Measurements from ENCODE around the gene ARHGEF35.
"Not testable (repeated sequence)": the region's sequence is repeated elsewhere in the genome, so short reads cannot be mapped to it uniquely, and the experiment has no call there.

Gene ARHGEF35

DNA sequence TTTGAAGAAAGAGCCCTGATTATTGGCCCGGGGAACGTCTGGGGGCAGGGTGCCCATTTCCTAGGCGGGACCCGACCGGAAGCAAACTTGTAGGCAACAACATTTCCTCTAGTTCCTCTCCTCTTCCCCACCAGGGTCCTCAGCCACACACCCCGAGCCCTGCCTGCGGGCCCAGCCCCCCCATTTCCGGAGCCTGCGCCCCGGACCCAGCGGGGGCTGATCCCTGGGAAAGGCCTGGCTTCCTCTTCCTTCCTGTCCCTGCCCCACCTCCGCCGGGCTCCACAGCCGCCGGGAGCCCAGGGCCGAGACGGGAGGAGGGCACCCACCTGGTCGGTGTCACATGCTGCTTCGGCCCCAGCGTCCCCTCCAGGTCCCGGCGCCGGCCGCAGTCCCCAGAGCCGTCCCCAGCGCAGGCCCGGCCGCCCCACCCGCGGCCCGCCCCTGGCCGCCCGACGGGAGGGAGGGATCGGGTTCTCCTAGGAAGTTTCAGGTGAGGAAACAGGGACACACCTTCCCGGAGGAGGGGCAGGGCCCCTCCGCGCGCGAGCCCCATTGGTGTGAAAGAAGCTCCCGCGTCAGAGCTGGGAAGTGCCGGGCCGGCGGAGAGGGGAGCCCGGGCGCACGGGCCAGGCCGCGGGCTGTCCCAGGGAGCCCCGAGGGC is at the start of gene ARHGEF35:
TSS of gene ARHGEF35 (minus strand) at position 622 of the 661 bp plus-strand sequence. CDS start 7,450 bp downstream, outside the sequence.
- not testable (repeated sequence) for DNase-seq

DNA sequence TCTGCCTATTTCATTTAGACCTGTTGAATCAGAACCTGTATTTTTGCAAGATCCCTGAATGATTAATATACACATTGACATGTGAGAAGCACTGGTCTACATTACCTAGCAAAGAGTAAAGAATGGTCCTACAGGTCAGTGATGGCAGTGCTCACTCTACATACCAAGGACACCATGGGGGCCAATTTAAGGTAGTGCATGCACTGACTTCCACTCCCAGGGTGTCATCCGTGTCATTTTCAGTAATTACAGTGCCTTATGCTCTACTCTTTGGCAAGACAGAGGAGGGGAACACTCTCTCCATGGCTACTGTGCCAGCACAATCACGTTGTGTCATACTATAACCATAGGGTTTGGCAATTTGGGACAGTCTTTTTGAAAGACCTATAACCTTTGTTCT is 49.7 kb upstream of the ARHGEF35 start:
- DNase-seq = not testable (repeated sequence)

- DNase-seq = not testable (repeated sequence)
Measured at GRCh38 chr7:144239365-144239764, 43.7 kb upstream of the ARHGEF35 start, which contains the start of gene OR2A42. TSS of gene OR2A42 (minus strand) at chr7:144239605. CDS start at chr7:144232843, 6,762 bp downstream.

DNA sequence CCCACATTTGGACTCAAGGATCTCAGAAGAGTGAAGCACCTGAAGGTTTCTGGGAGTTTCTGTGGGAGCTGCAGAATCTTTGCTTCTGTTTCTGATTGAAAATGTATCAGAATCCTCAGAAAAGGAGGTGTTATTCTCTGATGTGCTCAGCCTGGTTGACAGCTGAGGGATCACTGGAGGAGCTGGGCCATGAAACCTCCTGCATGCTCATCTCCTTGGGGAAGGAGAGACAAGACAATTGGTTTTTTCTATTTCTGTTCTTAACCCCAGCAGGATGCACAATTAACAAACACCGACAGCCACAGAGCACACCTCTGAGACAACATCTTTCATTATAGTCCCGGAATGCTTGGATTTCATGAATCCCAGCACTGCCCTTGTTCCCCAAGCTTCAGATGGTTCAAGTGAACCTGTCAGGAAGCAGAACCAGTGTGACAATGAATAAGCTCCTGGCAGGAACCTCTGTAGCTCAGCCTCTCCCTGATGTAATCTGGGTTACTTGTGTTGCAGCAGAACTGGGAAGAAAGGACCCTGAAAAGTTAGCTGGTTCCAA is 43.0 kb upstream of the ARHGEF35 start:
- DNase-seq = not testable (repeated sequence)

DNA sequence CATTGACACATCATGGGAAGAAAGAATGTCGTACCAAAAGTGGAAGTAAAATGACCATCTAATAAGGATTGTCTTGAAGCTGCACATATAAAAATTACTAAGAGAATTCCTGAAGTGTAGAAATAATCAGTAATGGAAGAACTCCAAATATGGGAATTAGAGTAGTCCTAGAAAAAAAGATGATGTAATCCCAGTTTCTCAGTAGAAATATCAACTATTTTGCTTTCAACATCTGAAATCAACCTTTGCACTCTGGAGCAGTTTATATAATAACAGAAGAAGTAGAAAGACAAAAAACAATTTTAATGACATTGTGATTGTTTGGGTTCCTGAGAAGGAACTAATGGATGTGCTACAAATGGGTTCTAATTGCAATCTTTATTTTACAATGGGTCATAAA is 37.4 kb upstream of the ARHGEF35 start:
- not testable (repeated sequence) for DNase-seq

GRCh38 chr7:144231027-144231426 is 35.4 kb upstream of the ARHGEF35 start:
- not testable (repeated sequence) for DNase-seq

- not testable (repeated sequence) for DNase-seq
Measured at GRCh38 chr7:144228810-144229209, 33.2 kb upstream of the ARHGEF35 start.

DNA sequence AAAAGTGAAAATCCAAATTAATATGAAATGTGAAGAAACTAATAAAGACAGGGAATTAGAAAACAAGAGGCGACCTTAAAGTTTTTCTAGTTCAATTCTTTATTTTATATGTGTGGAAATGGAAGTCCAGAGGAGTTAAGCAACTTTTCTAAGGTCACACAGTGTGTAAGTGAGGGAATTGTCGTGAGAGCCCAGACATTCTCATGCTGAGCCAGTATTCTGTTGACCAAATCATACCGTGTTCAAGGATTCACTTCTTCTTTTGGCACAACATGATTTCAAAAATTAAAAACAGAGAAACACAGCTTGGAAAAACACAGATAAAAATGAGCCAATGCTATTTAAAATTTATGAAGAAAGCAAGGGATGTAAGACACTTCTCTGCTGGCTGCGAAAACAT is 31.2 kb upstream of the ARHGEF35 start:
- DNase-seq = not testable (repeated sequence)

GRCh38 chr7:144223675-144224074 is 28.0 kb upstream of the ARHGEF35 start:
- DNase-seq = not testable (repeated sequence)

GRCh38 chr7:144220531-144220930 is 24.9 kb upstream of the ARHGEF35 start:
- DNase-seq = not testable (repeated sequence)

- DNase-seq = not testable (repeated sequence)
Measured at GRCh38 chr7:144219149-144219548, 23.5 kb upstream of the ARHGEF35 start.

DNA sequence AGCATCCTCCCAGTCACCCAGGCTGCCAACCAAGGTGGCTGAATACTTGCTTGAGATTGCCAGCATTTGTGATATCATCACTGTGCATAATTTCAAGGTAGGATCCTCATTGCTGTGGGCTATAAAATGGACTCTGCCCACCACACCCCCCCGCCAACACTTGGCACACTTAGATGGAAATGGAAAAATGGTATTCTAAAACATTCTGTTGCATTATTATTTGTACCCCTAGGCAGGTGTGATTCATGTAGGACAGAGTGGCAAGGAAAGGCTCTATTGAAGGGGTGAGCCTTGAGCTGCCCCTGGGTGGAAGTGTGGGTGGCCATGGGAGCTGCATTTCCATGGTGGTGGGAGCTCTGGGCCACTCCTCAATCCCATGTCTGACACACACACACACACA is 22.9 kb upstream of the ARHGEF35 start:
- not testable (repeated sequence) for DNase-seq

DNA sequence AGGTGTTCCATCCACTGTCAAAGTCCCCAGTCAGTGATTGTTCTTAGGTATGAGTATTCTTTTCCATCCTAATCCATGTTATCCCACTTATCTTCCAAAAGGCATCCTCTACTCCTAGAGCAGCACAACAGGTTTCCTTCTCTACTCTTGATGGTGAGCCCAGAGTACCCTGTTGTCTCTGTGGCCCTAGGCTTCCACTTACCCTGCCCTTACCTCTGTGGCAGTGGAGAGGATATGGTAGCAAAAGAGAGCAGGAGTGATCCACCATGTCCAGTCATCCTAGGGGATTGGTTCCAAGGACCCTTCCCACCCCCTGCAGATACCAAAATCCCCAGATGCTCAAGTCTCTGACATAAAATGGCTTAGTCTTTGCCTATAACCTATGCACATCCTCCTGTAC is 21.6 kb upstream of the ARHGEF35 start:
- DNase-seq = not testable (repeated sequence)

- DNase-seq = not testable (repeated sequence)
Measured at GRCh38 chr7:144205306-144205705, 9.7 kb upstream of the ARHGEF35 start.

GRCh38 chr7:144203086-144203485 is 7.5 kb upstream of the ARHGEF35 start:
- DNase-seq = not testable (repeated sequence)

GRCh38 chr7:144201978-144202377 is 6.3 kb upstream of the ARHGEF35 start:
- not testable (repeated sequence) for DNase-seq

DNA sequence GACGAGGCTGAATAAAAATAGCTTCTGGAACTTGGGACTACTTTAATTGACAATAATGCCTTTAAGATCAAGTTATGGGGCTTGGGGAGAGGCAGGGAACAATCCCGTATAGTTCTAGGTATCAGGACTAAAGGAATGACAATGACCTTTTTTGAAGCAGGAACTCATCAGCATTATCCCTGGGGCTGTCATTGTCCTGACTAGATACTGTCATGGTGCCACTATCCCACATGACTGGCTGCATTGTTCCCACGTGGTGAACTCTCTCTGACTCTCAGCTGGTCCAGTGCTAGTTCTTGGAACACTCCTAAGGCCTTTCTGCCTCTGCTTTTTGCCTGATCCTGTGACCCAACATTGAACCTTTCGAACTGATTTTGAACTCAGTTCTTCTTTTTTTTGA is 3.3 kb upstream of the ARHGEF35 start:
- DNase-seq = not testable (repeated sequence)

DNA sequence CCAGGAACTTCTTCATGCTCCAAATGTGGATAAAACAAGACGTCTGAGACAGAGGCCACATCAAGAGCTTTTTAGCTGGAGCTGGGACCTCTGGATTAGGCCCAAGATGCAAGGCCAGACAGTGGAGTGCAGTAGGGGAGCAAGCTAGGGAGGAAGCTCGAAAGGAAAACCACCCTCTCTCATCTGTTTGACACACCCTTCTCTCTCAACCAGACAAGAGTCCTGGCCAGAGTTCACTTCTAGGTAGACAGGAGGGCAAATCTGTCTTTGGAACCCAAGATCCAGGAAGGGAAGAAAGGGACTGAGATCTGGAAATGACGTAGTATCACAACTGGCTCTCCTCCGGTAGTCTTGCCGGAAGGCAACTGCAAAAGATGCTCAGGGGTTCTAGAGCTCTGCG is 1.2 kb downstream of the ARHGEF35 start:
- DNase-seq = not testable (repeated sequence)

DNA sequence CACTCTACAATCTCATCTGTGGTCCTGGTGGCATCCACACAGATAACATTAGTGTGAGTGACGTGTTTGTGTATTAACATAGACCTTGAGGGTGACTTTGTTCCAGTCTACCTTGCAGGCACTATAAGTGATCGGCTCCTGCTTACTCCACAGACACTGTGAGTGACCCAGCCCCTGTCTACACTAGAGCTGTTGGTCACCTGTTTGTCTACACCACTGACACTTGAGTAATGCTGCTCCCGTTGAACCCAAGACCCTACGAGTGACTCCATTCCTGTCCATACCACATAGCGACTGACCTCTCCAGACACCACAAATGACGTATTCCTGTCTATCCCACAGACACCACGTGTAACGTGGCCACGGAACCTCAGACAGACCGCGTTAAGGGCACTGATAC is 1.9 kb downstream of the ARHGEF35 start:
- not testable (repeated sequence) for DNase-seq

- not testable (repeated sequence) for DNase-seq
Measured at GRCh38 chr7:144188578-144189171, 7.0 kb downstream of the ARHGEF35 start.

GRCh38 chr7:144187848-144188247 is 7.8 kb downstream of the ARHGEF35 start:
- not testable (repeated sequence) for DNase-seq

GRCh38 chr7:144183166-144183565 is 12.5 kb downstream of the ARHGEF35 start, which contains the start of gene CTAGE4:
TSS of gene CTAGE4 (plus strand) at chr7:144183466. CDS start at chr7:144183504, 38 bp downstream.
- not testable (repeated sequence) for DNase-seq

- DNase-seq = not testable (repeated sequence)
Measured at GRCh38 chr7:144179165-144179479, 16.5 kb downstream of the ARHGEF35 start.

Measured in NCI-H446 treated with DMSO at 0.1 percent for 48 hours (cell line).